SH-SY5Y (cell line): Measurements from ENCODE around the gene OMP.

ENCODE experiments used
- GATA2 ChIP-seq: IDR thresholded peaks from 2 replicates; pipeline ENCODE4 v1.6.1; 2011; ENCODE audit warnings: mild to moderate bottlenecking, low read depth, low read length
- GATA3 ChIP-seq: IDR thresholded peaks from 2 replicates; pipeline ENCODE4 v1.6.1; 2011; ENCODE audit warnings: low read depth, mild to moderate bottlenecking, low read length, moderate library complexity

DNA sequence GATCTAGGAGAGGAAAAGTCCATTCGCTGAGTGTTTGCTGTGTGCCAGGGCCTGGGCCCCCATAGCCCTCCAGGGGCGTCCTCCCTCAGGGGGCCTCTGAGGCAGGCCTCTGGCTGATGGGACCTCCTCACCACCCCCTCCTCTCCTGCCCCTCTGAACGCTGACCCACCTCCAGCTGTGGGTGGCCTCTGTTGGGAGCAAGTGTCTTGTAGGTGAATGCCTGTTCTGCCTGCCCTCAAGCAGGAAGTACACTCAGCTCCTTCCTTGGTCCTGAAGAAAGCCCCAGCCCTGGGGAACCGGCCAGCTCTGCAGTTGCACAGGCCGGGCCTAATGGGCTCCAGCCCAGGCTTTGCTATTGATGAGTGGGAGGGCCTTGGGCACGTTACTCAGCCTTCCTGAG lies 28.9 kb downstream of the OMP start:
- TF ChIP-seq GATA3 (no peak), GATA2 (no peak)
